GM21723 (cell line): ENCODE data around the gene CHSY3.
"Not testable (repeated sequence)": the region's sequence is repeated elsewhere in the genome, so short reads cannot be mapped to it uniquely, and the experiment has no call there.

Experiments used
- ATAC-seq: cut with Tn5 transposase; IDR thresholded peaks from one replicate; pipeline ENCODE4 v1.9.1; 2021; ENCODE audit warnings: mild to moderate bottlenecking, moderate library complexity; ENCODE audit not compliant: unreplicated experiment

Gene CHSY3

DNA sequence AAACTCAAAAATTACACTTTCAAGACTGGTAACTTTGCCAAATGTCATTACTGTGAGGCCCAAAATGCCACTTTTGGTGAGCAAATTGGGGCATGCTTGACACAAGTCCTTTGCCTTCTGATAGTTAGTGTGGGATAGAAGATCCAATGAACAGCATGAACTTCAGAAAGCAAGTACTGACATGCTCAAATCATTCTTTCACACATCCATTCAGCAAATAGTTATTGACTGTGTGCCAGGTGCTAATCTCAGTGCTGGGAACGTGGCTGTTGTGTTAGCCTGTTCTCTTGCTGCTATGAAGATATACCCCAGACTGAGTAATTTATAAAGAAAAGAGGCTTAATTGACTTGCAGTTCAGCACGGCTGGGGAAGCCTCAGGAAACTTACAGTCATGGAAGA, 247.0 kb downstream of the CHSY3 start:
- ATAC-seq, result no peak

DNA sequence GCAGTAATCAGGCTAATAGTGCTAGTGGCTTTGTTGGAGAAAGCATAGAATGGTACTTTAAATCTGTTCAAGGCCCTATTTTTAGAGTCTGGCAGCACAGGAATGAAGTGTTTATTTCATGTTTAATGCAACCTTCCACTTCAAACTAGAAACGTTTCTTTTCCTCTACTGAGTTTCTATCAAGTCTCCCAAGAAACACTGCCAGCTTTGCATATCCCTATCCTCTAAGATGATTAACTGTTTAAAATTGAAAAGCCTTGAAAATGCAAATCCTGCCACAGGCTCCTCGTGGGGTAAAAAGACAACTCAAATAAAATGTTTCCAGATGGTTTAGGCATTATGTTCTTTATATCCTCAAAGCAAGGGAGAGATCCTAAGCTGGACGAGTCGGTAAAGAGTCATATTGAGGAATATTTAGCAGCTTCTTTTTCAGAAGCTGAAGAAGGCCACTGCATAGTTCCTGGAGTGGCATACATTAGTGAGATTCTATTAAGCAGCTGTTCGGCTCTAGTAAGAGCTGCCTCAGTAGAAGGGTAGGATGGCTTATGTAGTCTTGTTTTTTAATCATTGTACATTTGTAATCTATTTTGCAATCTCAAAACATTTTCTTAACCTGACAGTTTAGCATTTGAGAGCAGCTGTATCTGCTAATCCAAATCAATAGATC, 251.2 kb downstream of the CHSY3 start:
- ATAC-seq, result no peak

DNA sequence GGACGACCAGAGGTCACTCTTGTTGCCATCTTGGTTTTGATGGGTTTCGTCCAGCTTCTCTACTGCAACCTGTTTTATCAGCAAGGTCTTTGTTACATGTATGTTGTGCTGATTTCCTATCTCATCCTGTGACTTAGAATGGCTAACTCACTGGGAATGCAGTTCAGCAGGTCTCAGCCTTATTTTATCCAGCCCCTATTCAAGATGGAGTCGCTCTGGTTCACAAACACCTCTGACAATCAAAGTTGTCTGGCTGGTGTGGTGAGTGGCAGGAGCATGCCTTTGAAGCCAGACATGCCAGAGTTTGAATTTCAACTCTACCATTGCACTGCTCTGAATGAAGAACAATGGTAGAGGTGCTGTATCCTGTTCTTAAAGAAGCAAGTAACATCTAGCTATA, 253.8 kb downstream of the CHSY3 start:
- ATAC-seq, result no peak

DNA sequence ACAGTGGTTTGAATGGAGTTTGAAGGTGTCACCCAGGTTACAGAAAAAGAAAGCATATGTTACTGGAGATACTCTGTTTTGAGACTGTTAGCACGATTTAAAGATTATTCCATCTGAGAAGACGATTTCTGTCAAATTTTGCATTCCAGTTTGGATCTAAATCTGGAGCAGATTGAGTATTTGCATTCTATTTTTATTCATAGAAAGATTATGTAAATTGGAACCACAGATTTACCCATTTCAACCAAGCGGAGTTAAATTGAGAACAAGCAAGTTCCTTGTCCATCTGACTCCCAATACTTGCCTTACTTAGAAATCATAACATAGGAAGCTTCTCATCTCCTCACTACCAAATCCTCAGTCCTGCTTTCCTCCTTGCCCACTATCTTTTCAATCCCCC, 255.7 kb downstream of the CHSY3 start:
- no peak for ATAC-seq

DNA sequence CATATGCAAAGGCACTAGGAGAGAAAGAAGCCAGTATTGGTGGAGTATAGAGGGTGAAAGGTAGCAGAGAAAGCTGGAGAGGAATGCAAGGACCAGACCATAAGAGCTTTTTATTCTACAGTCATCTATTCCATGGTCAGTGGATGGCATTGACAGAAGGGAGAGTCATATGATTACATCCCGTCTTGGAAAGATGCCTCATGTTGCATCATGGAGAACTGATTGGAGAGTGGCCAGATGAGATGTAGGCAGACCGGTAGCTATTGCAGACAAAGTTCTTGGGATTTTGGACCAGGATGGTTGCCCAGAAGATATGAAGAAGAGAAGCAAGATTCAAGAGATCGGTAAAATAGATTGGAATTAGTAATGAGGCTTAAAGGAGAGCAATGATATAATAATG, 260.7 kb downstream of the CHSY3 start:
- no peak for ATAC-seq

DNA sequence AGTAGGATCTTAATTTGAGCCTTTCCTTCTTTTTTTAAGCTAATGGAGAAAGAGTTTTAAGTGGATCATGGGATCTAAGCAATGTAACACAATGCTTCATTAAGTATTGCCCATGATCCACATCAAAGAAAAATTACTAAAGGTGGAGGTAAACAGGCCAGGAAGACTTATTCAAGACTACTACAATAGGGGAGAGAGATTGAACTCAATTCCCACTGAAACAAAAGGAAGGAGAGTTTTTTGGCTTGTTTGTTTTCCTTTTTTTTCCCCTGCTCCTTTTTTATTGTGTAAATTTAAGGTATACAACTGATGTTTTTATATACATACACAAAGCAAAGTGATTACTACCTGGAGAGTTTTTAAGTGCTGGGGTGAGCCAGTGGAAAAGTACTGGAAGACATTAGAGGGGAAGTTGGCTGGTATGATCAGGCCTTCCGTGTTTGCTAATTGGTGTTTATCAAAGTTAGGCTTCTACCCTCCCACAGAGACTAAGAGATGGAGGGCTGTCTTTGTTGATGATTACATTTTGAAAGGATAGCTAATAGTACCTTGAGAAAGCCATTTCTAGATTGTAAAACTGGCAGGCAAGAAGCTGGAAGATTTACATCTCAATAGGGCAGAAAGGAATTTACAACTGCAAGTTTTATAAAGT, 262.7 kb downstream of the CHSY3 start:
- no peak for ATAC-seq

DNA sequence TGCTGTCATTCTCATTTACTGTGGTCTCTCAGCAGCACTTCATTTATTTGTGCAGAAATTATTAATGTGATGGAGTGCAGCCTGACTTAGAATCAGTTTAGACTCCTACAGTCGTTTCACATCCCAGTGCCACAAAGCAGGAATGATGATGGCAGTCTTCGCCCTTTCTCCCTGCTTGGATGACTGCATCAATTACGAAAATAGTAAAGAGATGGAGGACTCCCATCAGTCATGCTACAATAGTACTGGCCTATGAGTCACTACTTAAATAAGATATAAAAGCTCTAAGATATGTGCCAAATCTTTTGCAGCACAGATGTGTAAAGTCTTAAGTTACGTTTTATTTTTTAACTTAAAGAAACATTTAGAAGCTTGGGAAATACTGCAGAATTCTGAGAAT, 263.9 kb downstream of the CHSY3 start:
- no peak for ATAC-seq

DNA sequence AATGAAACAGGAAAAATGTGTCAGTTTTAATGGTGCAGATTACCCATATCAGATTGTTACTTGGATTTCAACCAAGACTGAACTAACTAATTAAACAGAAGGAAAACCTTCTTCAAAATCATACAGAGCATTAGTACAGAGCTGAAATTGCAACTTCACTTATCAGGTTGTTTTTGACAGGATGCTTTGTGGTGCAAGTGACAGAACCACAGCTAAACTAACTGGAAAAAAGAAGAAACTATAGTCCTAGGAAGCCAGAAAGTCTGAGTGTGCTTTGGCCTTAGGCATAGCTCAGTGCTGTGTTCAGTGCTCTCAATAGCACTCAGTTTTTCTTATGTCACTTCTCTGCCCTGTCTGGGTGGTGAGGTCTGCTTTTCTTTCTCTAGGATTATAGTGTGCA, 267.4 kb downstream of the CHSY3 start:
- no peak for ATAC-seq

DNA sequence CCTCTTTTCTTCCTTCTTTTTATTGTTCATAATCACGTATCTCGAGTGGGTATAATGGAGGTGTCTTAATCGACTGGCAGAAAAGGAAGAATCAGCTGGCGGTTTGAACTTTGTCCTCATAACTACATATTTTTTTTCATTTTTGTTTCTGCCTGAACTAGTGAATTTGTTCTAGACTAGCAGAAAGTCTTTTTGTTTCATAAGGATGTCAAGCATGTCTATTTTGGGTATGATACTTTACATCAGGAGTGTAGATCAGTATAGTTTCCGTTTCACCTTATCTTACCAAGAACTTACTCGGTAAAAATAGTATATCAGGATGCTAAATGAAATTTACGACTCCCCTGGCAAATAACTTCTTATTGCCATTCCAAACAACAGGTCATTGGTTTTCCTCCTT, 278.9 kb downstream of the CHSY3 start:
- no peak for ATAC-seq

DNA sequence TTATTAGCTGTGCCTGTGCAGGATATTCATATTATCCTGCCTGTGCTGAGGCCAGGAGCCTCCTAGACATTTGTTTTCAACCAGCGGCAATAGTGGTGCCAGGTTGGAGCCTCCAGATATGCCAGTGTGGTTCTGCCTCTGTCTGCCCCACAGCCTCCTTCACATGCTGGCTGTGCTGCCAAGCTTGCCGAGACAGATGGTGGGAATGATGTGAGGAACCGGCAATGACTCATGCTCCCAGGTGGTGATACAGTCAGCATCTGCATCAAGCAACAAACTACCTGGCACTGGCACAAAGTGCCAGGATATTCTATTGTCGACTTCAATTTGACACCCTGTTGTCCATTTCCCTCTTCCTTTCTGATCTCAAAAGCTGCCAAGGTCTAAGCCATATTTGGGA, 285.7 kb downstream of the CHSY3 start:
- no peak for ATAC-seq

DNA sequence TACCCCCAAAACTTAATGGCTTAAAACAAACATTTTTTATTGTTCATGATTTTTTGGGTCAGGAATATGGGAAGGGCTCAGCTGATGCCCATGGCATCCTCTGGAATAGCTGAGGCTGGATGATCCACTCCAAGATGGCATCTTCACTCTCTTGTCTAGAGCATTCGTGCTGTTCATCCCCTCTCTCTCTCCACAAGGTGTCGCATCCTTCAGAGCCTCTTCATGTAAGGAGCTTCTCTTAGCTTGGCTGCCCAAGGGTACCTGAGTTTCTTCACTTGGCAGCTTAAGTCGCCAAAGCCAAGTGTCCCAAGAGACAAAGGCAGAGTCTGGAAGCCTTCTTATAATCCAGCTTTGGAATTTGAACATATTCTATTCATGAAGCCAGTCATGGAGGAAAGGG, 294.7 kb downstream of the CHSY3 start:
- no peak for ATAC-seq

DNA sequence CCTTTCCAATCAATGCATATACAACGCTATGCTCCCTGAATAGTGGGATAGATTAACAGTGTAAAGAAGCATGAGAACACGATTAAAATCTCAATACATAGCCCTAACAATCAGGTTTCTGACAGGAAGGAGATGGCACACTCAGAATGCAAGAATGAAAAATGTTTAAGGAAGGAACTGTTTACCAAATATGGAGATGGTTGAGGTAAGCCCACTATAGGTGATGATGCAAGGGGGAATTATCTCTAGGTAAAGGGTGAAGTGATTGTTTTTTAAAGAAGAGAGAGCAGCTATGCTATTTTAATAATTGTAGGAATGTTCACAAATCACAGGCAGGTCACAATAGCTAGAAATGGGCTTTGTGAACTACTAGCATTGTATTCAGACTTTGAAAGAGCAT, 302.4 kb downstream of the CHSY3 start:
- no peak for ATAC-seq

DNA sequence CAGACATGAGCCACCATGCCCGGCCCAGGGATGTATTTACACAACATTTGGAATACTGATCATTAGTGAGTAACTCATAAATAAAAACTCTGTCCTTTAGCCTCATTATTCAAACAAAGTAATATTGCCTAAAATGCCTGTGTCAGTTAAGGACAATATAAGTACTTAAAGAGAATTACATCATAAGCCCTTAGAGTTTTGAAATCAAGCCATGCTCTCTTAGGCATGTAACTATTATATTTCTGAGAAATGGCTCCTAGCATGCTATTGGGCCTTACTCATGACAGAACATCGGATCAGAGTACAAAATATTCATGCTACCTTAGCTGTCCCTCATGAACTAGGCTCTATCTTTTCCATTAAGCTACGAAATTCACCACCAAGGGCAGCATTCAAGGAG, 309.3 kb downstream of the CHSY3 start:
- ATAC-seq, result no peak

DNA sequence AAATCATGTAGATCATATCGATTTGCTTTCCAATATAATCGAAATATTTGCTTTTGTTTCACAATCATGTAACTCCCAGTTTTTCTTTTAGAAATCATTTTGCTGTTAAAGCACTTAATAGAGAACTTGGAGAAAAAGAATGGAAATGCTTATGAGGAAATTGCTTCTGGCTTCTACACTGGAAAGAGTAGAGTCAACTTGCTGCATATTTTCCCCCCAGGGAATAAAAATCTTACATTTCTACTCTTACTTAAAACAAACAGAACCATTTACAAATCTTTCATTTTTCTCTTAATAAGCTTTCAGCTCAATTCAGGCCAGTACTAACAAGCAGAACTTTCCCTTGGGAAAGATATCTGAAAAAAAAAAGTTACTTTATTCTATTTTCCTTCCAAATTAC, 312.0 kb downstream of the CHSY3 start:
- no peak for ATAC-seq

DNA sequence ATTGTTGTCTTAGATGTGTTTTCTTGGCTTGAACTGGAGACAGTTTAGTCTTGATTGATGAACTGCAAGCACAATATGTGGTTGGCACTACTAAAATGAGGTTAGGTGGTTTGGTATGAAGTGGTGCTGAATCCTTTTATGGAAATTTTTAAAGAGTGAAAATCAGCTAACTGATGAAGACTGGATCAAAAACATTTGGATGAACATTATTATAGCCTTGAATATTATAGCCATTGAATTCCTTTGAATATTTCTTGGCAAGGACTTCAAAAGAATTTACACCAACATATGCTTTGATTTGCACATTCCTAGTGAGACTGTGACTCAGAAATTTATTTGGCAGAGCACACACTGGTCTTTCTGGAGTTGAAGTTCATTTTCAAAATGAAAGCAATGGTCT, 318.3 kb downstream of the CHSY3 start:
- ATAC-seq, result no peak

DNA sequence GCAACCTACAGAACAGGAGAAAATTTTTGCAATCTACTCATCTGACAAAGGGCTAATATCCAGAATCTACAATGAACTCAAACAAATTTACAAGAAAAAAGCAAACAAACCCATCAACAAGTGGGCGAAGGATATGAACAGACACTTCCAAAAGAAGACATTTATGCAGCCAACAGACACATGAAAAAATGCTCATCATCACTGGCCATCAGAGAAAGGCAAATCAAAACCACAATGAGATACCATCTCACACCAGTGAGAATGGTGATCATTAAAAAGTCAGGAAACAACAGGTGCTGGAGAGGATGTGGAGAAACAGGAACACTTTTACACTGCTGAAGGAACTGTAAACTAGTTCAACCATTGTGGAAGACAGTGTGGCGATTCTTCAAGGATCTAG, 322.3 kb downstream of the CHSY3 start:
- ATAC-seq, result not testable (repeated sequence)

DNA sequence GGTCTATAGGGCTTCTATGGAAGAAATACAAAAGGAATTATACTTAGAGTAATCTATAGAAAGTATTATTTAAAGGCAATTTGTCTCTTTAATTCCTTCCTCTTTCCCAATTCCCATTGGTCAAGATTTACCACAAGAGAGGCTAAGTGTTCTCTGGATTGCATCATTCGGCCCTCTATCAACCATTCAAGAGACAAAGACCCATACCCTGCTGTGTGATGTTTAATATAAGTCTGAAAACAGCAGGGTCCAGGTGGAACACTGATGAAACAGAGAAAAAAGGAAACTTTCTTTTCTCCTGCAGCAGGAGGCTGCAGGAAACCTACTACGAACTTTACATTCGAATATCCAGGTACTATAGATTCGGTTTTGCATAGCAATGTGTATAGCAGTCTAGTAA, 323.4 kb downstream of the CHSY3 start:
- ATAC-seq, result no peak

DNA sequence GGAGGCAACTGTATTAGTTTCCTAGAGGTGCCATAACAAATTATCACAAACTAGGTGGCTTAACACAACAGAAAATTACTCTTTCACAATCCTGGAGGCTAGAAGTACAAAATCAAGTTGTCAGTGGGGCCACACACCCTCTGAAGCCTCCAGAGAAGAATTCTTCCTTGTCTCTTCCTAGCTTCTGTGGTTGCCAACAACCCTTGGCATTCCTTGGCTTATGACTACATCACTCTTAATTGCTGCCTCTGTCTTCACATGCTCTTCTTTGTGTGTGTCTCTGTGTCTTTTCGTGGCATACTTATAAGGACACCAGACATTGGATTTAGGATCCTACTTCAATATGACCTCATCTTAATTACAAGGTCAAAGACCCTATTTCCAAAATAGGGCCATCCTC, 327.5 kb downstream of the CHSY3 start:
- ATAC-seq, result no peak

DNA sequence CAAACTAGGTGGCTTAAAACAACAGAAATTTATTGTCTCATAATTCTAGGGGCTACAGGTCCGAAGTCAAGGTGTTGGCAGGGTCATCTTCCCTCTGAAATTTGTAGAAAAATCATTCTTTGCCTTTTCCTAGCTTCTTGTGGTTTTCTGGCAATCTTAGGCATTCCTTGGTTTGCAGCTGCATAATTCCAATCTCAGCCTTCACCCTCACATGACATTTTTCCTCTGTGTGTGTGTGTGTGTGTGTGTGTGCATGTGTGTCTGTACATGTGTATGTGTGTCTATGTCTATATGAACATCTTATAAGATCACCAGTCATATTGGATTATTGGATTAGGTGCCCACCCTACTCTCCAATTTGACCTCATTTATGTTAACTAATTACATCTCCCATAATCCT, 330.6 kb downstream of the CHSY3 start:
- no peak for ATAC-seq
